ENCODE data around the gene TEK.

TEK gene

GRCh38 chr9:27203783-27204182 is 94.8 kb downstream of the TEK start:
- DNase-seq (ENCODE audit: low read depth), result no peak
- no peak for TF ChIP-seq CTCF (IDR thresholded peaks at IDR 0.05; ENCODE audit: control insufficient read depth, insufficient read depth, low read depth, low read length, missing control alignments)

GRCh38 chr9:27204578-27204977 is 95.6 kb downstream of the TEK start:
- no peak for DNase-seq (ENCODE audit: low read depth)
- H3K4me3 ChIP-seq (ENCODE audit: control insufficient read depth, low read depth, low read length), result no peak overlapping the region

More at GRCh38 chr9:27203783-27204182, 94.8 kb downstream of the TEK start:
- no peak overlapping the region for H3K4me3 ChIP-seq (ENCODE audit: control insufficient read depth, low read depth, low read length)

GRCh38 chr9:27205198-27205597 is 96.2 kb downstream of the TEK start:
- H3K4me3 ChIP-seq (ENCODE audit: control insufficient read depth, low read depth, low read length), result no peak overlapping the region
- no peak for TF ChIP-seq CTCF (IDR thresholded peaks at IDR 0.05; ENCODE audit: control insufficient read depth, insufficient read depth, low read depth, low read length, missing control alignments)
- DNase-seq (ENCODE audit: low read depth), result no peak

More at GRCh38 chr9:27204578-27204977, 95.6 kb downstream of the TEK start:
- TF ChIP-seq CTCF (IDR thresholded peaks at IDR 0.05; ENCODE audit: control insufficient read depth, insufficient read depth, low read depth, low read length, missing control alignments), result no peak

- no peak for TF ChIP-seq CTCF (IDR thresholded peaks at IDR 0.05; ENCODE audit: control insufficient read depth, insufficient read depth, low read depth, low read length, missing control alignments)
- DNase-seq (ENCODE audit: low read depth), result no peak
- no peak overlapping the region for H3K4me3 ChIP-seq (ENCODE audit: control insufficient read depth, low read depth, low read length)
Observed at GRCh38 chr9:27206041-27206440, 97.0 kb downstream of the TEK start.

- no peak for DNase-seq (ENCODE audit: low read depth)
- no peak for TF ChIP-seq CTCF (IDR thresholded peaks at IDR 0.05; ENCODE audit: control insufficient read depth, insufficient read depth, low read depth, low read length, missing control alignments)
- H3K4me3 ChIP-seq (ENCODE audit: control insufficient read depth, low read depth, low read length), result no peak overlapping the region
Observed at GRCh38 chr9:27209034-27209433, 100.0 kb downstream of the TEK start.

GRCh38 chr9:27210588-27210987 is 101.6 kb downstream of the TEK start:
- H3K4me3 ChIP-seq (ENCODE audit: control insufficient read depth, low read depth, low read length), result no peak overlapping the region
- DNase-seq (ENCODE audit: low read depth), result no peak
- no peak for TF ChIP-seq CTCF (IDR thresholded peaks at IDR 0.05; ENCODE audit: control insufficient read depth, insufficient read depth, low read depth, low read length, missing control alignments)

- no peak overlapping the region for H3K4me3 ChIP-seq (ENCODE audit: control insufficient read depth, low read depth, low read length)
- DNase-seq (ENCODE audit: low read depth), result no peak
- TF ChIP-seq CTCF (IDR thresholded peaks at IDR 0.05; ENCODE audit: control insufficient read depth, insufficient read depth, low read depth, low read length, missing control alignments), result no peak
Observed at GRCh38 chr9:27212191-27212590, 103.2 kb downstream of the TEK start.
